DMS153 (cell line): ENCODE measurements around the gene COX7A2.

ENCODE experiments used
- DNase-seq: peaks from one replicate; lab custom pipeline; 2025; lab: John Stamatoyannopoulos, UW

The COX7A2 gene

DNA sequence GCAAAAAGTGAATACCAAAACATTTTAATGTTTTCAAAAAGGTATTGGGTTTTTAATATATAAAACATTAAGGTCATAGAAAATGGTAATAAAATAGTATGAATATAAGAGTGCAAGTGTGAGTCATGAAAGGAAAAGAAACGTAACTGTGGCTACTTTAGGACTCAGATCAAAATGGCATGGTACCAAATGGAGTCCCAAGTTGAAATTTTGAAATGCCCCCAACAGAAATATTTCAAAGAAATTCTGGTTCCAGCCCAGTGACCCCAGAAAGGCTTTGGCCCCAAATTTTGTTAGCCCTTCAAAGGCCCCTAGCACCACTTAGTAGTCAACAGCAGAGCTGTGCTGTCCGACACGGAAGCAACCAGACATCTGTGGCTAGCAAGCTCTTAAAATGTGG, 43.7 kb downstream of the COX7A2 start:
- DNase-seq, result no peak

DNA sequence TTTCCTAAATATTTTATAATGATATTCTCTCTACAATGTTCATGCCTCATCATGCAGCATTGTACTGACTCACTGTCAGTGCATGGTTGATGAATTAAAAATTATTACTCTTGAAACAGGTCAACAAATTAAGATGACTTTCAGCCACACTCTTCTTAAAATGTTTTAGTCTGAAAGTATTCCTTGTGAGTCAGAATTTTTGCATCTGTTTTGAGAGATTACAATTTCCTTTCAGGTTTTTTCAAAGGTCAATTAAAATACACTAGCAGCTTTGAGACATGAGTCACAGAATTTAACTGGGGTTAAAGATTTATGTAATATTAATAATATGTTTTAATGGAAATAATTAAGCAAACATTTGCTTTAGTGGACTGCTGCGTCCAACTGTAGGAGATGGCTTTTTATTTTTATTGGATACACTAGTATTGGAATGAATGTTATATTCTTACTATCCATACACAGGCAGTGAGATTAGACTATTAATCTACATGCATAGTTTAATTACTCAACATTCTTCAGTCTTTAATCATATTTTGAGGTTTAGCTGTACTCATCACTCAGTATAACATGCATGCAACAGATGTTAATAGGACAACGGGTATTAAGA, 47.4 kb downstream of the COX7A2 start:
- no peak for DNase-seq

DNA sequence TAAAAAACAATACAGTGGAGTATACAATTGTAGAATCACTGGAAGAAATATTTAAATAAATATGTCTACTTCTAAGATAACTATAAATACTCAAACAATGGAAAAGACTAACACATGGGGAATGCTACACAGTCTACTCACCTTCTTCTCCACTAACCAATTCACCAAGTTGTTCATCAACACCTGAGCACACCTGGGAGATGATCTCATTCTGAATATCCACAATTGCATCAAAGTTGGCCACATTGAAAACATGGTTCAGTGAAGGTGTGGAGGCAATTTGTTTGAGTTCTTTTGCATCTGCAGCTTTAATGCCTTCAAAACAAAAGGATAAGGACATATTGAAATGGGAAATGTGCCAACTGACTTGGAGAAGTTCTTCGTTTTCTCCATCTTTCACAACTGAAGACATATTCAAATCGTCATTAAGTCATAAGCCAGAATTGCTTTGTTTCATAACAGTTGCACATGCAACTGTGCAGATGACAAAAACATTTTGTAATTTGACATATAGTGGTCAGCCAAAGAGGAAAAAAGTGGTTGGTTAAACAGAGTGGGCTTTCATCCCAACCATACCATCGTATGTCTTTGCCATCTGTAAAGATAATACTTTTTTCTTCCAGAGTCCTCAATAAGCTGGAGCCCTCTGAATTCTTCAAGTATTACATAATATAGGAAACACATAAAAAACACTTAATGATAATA, 55.2 kb downstream of the COX7A2 start:
- DNase-seq, result no peak
